GM18519 (cell line): Measurements from ENCODE around the gene VRK2.

Experiments used
- ATAC-seq: cut with Tn5 transposase; IDR thresholded peaks from one replicate; pipeline ENCODE4 v1.9.1; 2021; ENCODE audit warnings: mild to moderate bottlenecking, moderate library complexity; ENCODE audit not compliant: unreplicated experiment, low FRiP score

VRK2 gene

DNA sequence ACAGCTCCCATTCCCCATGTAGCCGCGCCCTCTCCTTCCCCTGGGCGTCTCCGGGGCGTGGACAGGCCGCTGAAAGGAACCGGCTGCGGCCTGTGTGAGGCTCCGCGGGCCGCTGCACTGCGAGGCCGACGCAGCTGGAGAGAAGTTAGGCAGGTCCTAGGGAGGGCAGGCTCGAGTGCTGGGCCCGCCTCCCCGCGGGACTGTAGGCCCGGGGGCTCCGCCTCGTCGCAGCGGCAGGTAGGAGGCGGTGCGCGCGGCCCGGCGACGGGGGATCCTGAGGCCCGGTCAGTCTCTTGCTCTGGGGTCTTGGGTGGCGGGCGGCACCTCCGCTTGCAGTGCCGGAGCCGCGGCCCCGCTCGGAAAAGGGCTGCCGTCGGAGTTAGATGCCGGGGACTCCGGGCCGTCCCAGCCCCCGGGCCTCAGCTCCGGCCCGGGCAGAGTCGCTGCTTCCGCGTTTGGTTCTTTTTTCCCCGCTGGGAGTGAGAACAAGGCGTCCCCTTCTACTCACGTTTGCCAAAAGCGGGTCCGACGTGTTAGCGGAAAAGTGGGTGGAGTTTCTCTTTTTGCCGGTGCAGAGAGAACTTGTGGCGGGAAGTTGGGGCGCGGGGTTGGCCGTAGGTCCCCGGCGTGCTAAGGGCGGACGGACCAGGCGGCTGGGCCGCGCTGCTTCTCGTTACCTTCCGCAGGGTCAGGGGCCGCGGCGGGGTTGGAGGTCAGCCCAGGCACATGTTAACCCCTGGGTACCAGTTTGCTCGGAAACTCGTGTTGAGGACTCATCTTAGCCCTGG, at the start of gene VRK2:
TSS of gene VRK2 (plus strand) at position 222 of the 788 bp plus-strand sequence. CDS start 2,026 bp downstream, outside the sequence.
- ATAC-seq: peak; percentile 89

DNA sequence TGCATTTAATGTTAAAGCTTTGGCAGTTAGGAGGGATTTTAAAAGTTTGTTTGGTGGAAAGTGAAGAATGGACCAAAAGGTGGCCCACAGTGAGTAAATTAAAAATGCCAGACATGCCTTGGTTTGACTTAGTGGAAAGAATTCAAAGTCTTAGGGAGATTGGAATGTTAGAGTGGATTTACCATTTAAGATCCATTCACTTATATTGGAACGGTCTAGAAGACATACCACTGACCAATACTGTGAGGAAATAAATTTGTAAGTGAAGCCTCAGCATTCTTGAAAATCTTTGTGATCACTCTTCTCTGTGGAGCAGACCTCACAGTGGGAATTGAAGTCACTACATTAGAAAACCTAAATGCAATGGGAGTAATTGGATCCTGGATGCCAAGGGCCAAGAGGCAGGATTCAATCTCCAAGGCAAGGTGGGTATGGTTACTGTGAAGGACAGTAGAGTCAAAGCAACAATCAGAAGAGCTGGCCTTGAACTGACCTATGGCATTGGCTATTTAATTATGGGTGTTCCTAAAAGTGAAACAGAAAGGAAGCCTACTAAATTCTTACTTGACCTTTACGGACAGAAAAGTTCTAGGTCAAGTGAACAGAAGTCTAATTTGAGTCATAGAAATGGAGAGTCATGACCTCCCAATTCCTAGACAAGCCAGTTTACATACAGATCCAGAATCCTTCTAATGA, 40.2 kb upstream of the VRK2 start:
- ATAC-seq: no peak

DNA sequence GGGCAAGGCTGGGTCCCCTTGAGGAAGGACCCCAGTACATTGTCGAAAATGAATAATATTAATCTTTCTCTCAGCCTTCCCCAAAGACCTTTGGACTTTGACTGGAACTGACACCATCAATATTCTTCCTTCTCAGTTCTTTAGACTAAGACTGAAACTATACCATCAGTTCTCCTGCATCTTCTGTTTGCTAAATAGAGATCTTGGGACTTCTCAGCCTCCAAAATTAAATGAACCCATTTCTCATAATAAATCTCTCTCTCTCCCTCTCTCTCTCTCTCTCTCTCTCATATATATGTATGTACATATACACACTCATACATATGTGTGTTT, 39.7 kb upstream of the VRK2 start:
- no peak for ATAC-seq

DNA sequence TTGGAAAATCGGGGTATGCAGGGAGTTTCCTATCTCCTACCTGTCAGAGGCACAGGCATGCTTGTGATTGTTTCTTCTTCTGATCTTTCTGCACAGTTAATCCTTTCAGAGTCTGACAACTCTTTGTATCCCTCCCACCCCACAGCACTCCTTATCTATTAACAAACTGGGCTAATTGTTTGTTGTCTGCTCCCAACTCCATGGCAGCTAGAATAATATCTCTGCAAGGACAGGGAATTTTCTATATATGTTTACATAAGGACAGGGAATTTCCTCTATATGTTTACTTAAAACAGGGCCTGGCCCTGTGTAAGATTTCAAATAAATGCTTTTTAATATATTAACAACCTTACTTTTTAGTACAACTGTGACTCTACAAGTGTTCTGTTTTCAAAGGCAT, 36.0 kb upstream of the VRK2 start:
- ATAC-seq: no peak

- peak; percentile 70 for ATAC-seq
These were observed 27.4 kb upstream of the VRK2 start for GRCh38 chr2:58019229-58019628.

GRCh38 chr2:58025150-58025933, 21.3 kb upstream of the VRK2 start:
- ATAC-seq: no peak

- ATAC-seq: no peak
These were observed 19.6 kb upstream of the VRK2 start for GRCh38 chr2:58027029-58027428.

GRCh38 chr2:58030771-58031170, 15.8 kb upstream of the VRK2 start:
- no peak for ATAC-seq

DNA sequence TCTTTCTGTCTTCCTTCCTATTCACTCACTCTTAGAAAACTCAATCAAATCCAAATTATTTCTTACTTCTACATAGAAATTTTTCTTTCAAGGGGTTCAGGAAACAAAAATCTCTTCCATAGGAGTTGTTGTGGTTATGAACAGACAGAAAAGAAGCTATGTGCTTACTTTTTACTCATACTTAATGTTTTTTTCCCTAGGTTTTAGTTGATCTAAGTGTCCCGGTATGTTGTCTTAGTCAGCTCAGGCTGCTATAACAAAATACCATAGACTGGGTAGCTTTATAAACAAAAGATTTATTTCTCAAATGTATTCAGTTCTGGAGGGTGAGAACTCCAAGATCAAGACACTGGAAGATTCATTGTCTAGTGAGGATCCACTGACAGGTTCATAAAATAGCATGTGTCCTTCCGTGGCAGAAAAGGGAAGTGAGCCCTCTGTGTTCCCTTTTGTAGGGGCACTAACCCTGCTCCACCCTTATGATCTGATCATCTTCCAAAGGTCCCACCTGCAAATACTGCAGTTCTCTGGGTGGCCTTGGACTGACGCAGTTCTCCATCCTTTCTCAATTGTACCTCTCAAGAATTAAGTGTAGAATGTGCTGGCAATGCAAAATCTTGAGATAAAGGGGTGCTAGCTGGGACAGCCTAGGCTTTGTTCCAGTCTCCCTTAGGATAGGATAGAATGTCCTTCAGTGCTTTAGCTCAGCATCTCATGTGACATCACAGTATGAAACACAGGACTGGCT, 14.4 kb upstream of the VRK2 start:
- ATAC-seq: peak; percentile 54

DNA sequence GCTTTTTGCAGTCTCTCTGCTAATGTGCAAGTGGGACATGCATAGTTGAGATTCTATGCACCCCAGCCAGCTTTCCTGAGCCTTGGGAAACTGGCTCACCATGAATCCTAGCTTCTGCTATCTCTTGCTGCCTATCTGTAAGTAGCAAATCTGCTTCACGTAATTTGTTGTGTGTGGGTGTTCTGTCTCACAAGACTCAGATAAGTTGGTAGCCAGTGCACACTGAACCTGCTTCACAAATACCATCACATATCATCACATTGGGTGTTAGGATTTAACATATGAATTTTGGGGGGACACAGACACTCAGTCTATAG, 13.9 kb upstream of the VRK2 start:
- ATAC-seq: no peak

- ATAC-seq: no peak
These were observed 13.1 kb upstream of the VRK2 start for GRCh38 chr2:58033530-58033929.

DNA sequence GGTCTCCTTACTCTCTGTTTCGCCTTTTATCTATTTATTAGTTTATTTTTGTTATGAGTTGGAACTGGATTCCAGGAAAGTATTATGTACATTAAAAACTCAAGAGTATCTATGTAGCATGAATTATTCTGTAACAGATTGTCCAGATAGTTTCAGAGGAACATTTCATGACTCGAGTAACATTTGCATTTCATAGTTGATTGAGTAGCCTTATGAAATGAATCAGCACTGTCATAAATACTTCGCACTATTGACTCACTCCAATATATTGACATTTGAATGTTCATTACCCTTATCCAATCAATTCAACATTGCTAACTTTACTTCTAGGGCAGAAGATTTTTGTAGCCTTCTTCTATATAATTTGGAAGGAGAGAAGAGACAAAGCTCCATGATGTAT, 11.3 kb upstream of the VRK2 start:
- ATAC-seq: peak; percentile 74

- peak; percentile 75 for ATAC-seq
These were observed 7.4 kb upstream of the VRK2 start for GRCh38 chr2:58039170-58039611.

GRCh38 chr2:58042486-58042970, 4.1 kb upstream of the VRK2 start:
- ATAC-seq: no peak

DNA sequence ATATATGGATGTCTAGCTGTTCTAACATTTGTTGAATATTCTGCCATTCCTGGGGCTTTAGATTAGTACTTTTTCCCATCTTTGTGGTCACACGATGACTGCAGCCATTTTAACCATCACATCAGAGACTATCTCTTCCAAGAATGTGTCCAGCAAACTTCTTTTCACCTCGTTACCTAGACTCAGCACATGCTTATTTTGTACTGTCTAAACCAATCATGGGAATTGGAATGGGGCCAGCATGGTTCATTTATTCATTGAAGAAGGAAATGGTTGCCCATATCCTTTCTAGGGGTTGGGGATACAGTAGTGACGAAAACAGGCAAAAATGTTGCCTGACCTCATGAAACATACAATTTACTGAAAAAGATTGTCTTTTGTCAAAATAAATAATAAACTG, 2.5 kb upstream of the VRK2 start:
- no peak for ATAC-seq

- no peak for ATAC-seq
These were observed 849 bp upstream of the VRK2 start for GRCh38 chr2:58045580-58046334.

GRCh38 chr2:58046335-58046584, 346 bp upstream of the VRK2 start:
- no peak for ATAC-seq

DNA sequence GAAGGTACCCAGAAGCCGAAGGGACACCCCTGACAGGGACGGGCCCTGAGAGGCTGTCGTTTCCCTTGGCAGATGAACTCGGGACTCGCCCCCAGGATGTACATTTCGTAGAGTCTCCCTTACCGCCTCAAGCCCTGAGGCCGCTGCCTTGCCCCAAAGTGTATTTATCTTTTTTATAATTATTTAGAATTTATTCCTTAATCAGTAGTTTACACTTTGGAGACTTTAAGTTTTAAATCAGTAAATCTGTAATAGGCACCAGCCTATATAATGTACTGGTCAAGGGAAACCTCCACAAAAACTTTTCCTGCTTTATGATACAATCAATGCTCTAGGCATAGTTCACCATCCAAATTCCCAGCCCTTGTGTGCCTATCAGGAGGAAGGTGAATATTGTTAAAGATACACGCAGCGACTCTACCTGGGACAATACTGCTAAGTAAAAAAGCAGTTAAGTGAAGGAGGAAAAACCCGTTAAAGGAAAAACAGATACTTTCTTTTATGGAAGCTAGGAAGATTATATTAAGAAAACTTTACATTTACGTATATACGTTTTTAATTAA, 848 bp downstream of the VRK2 start:
- ATAC-seq: peak; percentile 28

DNA sequence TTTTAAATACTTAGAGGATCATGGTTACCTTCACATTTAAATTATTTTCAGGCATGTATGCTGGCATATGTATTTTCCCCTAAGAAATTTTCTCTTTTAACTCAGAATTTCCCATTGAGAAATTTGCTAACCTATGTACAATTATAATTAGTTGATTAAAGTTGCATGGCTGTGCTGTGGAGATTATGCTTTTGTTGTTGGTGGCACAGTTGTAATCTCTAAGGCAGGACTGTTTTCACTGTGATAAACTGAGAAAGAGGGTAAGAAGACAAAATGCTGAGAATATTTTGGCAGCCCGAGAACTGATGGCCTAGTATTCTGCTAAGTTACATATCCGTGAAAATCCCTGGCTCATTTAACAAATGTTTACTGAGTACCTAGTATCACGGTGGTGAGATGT, 1.4 kb downstream of the VRK2 start:
- ATAC-seq: no peak

GRCh38 chr2:58051445-58051844, 4.8 kb downstream of the VRK2 start:
- ATAC-seq: no peak
